Measurements from ENCODE around the gene CD300H.

GRCh38 chr17:74516561-74517328, 50.6 kb downstream of the CD300H start:
- no peak for TF ChIP-seq POLR2AphosphoS5 (IDR thresholded peaks at IDR 0.05; ENCODE audit: borderline replicate concordance, low read depth, low read length)
- TF ChIP-seq EZH2 (IDR thresholded peaks at IDR 0.05), result no peak
- no peak for TF ChIP-seq FOXP2 (optimal IDR thresholded peaks at IDR 0.05; ENCODE audit: control extremely low read depth, extremely low read length, insufficient read depth)
